PC-3 (cell line): ENCODE data around the gene MGLL.

Experiments
- CTCF ChIP-seq: fragments of 300-600 bp; sonication (generic); conservative IDR thresholded peaks from 2 replicates; pipeline ENCODE4 v1.5.1; 2017; ENCODE audit warnings: antibody characterized with exemption, low read depth, mild to moderate bottlenecking, low read length
- EZH2phosphoT487 ChIP-seq: fragments of 300-600 bp; sonication (generic); IDR thresholded peaks from 2 replicates; pipeline ENCODE4 v1.6.1; 2018; ENCODE audit warnings: mild to moderate bottlenecking, antibody characterized with exemption, low read length, borderline replicate concordance

GRCh38 chr3:127820826-127821313 lies 1.4 kb downstream of the MGLL start:
- TF ChIP-seq CTCF (no peak), EZH2phosphoT487 (no peak)
